ENCODE results near the gene CD6. TPM values are rescaled to one million over a fixed set of nuclear protein-coding genes. Genes with fewer than 3 reads are reported as not detected.

CD6 gene
- polyA plus RNA-seq, 4 donors, result 0.50 to 1.6 (median 1.6) TPM

- no peak for DNase-seq (ENCODE audit: low read depth in 4 of 4, low spot score in 3 of 4)
These were observed 53.7 kb downstream of the CD6 start for GRCh38 chr11:61024938-61025820.

- no peak for DNase-seq (ENCODE audit: low read depth in 4 of 4, low spot score in 3 of 4)
These were observed 54.3 kb downstream of the CD6 start for GRCh38 chr11:61025821-61026120.

DNA sequence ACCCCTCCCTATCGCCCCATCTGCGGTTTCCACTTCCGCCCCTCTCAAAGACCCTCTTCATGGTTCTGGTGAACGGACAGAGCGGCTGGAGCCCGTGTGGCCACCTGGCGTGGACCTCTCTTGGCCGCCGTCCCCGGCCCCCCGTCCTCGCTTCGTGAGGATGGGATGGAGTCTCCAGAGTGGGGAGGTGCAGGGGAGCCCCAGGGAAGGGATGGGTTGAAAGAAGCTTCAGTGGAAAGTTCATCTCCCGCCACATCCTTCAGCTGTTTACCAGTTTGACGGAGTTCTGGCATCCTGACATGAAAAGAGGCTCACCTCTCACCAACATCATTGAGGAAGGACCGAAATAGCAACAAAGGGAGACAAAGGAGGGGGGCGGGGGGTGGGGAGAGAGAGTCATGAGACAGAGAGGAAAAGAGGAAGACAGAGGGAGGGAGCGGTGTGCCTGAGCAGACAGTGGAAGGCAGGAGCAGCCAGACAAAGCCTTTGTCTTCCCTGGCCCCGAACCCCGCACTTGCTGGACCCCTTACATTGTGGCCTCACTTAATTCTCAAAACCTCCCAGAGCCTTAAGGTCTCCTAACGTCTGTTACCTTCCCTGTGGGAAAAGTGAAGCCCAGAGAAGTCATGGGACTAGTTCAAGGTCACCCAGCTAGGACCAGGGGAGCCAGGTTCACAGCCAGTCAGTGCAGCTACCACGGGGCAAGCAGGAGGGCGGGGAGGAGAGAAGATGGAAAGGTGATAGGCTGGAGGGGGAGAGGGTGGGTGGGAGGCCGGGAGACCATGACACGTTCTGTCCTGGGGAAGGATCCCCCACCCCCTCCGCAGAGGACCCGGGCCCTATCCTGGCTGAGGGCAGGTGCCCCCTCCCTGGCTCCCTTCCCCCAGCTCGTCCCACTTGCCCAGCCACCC, 54.9 kb downstream of the CD6 start:
- no peak for DNase-seq (ENCODE audit: low read depth in 4 of 4, low spot score in 3 of 4)

DNA sequence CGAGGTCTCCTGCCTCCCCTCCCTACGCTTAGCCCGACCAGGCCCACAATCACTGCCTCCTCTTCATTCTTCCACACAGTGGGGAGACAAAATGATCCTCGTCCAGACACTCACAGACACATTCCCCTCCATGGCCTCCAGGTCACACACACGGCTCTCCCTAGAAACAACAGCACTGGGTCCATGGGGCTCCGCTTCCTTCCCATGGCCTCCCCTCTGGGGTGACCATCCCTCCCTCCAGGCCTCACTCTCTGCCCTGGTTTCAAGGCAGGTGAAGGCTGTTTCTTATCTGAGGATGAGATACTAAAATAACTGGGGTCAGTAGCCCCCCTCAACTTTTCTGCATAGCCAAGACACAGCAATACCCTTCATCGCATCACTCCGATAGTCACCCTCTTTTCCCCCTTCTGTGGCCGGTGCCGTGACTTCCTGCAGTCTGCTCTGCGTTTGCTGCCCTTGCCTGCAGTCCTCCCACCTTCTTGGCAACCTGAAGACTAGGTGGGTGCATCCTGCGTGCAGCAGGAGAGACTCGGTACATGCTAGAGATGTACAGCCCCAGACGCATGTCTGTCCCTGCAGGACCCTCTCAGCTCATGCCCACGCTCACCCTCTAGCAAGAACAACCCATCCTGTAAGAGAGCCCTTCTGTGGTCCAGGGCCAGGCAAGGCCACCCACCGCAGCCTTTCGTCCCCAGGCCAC, 55.8 kb downstream of the CD6 start:
- DNase-seq (ENCODE audit: low read depth in 4 of 4, low spot score in 3 of 4), result no peak

DNA sequence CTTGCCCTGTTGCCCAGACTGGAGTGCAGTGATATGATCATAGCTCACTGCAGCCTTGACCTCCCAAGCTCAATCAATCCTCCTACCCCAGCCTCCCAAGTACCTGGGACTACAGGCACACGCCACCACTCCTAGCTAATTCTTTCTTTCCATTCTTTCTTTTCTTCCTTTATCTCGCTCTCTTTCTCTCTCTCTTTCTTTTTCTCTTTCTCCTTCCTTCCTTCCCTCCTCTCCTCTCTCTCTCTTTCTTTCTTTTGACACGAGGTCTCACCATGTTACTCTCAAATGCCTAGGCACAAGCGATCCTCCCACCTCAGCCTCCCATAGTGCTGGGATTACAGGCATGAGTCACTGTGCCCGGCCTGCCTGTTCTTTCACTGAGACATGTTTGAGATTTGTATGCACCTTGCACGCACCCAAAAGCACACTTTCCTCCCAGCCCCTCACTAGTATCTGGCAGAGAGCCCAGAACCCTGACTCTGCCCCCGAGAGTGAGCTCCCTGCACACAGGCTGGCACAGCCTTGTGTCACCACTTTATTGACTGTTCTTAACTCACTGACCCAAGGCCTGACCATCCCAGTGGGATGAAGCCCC, 56.8 kb downstream of the CD6 start:
- no peak for DNase-seq (ENCODE audit: low read depth in 4 of 4, low spot score in 3 of 4)

DNA sequence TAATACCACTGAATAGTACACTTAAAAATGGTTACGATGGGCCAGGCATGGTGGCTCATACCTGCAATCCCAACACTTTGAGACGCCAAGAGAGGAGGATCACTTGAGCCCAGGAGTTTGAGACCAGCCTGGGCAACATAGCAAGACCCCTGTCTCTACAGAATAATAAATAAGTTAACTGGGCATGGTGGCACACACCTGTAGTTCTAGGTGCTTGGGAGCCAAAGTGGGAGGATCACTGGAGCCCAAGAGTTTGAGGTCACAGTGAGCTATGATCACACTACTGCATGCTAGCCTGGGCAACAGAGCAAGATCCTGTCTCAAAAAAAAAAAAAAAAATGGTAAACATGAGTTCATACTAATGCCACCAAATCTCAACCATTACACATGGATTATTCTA, 61.3 kb downstream of the CD6 start:
- DNase-seq (ENCODE audit: low read depth in 4 of 4, low spot score in 3 of 4), result no peak

GRCh38 chr11:61033417-61033816, 61.9 kb downstream of the CD6 start:
- DNase-seq (ENCODE audit: low read depth in 4 of 4, low spot score in 3 of 4), result no peak

GRCh38 chr11:61034111-61034510, 62.6 kb downstream of the CD6 start:
- no peak for DNase-seq (ENCODE audit: low read depth in 4 of 4, low spot score in 3 of 4)

- no peak for DNase-seq (ENCODE audit: low read depth in 4 of 4, low spot score in 3 of 4)
These were observed 63.4 kb downstream of the CD6 start for GRCh38 chr11:61034704-61035525.

GRCh38 chr11:61035526-61035835, 64.0 kb downstream of the CD6 start:
- no peak for DNase-seq (ENCODE audit: low read depth in 4 of 4, low spot score in 3 of 4)

GRCh38 chr11:61037441-61038093, 66.1 kb downstream of the CD6 start:
- DNase-seq (ENCODE audit: low read depth in 4 of 4, low spot score in 3 of 4), result no peak

- no peak for DNase-seq (ENCODE audit: low read depth in 4 of 4, low spot score in 3 of 4)
These were observed 68.4 kb downstream of the CD6 start for GRCh38 chr11:61039916-61040315.

DNA sequence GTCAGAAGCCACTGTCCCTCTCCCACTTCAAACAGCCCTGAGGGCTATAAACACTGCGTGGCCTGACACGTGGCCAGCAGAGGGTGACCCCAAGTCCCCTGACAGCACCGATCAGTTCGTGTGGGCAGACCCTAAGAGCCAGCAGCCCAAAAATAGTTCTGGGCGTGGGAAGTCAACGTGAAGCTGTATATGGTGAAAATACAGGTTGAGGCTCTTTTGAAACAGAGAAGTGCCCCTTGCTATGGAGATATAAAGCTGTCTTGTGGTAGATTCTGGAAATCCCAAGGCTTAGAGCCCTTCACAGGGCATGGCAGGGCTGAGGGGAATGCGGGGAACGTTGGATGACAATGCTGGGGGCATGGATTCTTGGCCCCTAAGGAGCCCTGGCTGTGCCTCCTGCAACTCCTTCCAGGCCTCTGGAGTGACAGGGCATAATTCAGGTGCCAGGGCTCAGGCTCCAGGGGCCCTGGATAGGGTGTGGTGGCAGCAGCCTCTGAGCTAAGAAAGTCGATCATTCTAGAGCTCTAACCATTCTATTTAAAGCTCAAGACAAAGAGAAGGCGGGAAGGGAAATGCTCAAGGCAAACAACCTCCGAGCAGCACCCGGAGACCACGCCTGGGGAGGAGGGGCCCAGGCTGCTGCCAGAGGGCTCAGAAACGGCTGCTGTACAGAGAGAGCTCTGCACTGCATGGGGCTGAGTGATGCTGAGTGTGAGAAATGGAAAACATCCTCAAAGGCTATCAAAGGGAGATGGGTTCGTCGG, 70.5 kb downstream of the CD6 start:
- DNase-seq (ENCODE audit: low read depth in 4 of 4, low spot score in 3 of 4), result peak in 3 of 4 donors; percentile 23 to 36 (median 24)

DNA sequence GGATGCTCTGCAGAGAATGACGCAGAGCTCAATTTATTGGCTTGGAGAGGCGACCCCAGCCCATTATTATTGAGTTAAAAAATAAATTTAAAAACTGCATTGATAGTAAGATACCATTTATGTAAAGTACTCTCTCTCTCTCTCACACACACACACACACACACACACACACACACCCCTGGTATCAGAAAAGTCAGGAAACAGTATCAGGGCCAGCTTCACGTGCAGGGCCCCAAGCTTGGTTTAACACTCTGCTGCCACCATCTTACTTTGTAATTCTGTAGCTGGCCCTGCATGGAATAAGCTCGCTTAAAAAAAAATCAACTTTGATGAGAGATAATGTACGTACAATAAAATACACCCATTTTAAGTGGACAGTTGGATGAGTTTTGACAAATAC, 71.1 kb downstream of the CD6 start:
- no peak for DNase-seq (ENCODE audit: low read depth in 4 of 4, low spot score in 3 of 4)

DNA sequence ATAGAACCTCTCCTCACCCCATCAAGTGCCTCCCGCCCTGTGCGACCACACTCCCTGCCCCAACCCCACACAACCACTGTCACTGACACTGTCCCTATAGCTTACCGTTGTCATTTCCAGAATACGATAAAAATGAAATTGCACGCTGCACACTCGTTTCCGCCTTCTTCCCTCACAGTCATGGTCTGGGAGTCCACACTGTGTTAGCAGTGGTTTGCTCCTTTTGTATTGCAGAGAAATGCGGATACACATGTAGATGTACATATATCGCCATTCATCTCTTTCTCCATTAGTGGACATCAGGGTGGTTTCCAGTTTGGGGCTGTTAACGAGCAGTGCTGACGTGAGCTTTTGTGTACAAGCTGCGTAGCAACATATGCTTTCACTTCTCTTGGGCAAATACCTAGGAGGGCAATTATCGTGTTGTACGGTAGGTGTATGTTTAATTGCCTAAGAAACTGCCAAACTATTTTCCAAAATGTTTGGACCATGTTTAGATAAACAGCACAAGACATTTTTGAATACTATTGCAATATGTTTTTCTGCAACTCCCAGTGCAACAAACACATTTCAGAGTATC, 71.6 kb downstream of the CD6 start:
- DNase-seq (ENCODE audit: low read depth in 4 of 4, low spot score in 3 of 4), result no peak

DNA sequence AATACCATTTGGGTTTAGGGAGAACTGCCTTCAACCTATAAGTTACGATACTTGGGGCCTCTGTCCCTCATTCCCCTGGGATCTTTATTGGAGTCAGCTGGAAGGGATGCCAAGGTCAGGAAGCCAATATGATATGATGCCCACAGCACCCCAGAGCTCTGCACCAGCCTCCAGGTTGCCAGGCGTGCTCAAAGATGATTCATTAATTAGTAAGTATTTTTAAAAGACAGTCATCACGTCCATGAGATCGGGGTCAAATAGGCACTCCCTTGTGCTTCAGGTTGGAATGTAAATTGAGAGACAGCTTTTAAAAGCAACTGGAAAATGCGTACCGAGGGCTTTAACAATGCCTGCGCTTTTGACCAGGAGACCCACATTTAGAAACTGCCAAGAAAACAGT, 73.8 kb downstream of the CD6 start:
- no peak for DNase-seq (ENCODE audit: low read depth in 4 of 4, low spot score in 3 of 4)

GRCh38 chr11:61046833-61047232, 75.4 kb downstream of the CD6 start:
- DNase-seq (ENCODE audit: low read depth in 4 of 4, low spot score in 3 of 4), result no peak

DNA sequence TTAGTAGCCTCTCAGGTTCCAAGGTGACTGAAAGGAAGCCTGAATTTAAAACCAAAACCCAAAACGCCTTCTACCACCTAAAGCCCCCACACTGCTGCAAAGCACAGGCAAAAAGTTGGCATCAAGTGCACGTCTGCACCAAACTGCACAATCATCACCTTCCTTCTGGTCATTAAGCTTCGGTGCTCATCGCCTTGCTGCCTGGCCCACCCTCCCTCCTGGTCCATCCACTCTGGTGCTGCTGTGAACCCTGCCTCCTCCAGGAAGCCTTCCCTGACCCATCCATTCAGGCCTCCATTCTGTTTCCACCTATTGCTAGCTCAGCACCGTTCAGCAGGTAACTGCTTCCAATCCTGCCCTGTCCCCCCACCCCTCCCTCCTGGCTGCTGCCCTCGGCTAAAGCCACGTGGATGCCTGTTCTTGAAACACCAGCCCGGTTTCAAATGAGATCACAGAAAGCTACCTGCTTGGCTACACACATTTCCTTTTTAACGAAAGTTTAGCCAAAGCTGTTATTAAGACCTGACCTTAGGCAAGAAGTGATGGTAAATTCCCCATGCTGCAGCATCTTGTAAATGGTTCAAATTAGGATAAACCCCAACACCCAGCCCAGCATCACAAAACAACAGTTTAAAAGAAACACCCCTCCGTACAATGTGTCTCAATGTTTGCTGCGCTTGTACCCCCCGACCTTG, 77.0 kb downstream of the CD6 start:
- no peak for DNase-seq (ENCODE audit: low read depth in 4 of 4, low spot score in 3 of 4)

All from left renal pelvis (tissue), 4 donors.